NT2/D1 (cell line): ENCODE measurements around the gene ETF1.

ENCODE experiments used
- DNase-seq: peaks from one replicate; pipeline ENCODE4 v3.0.0-alpha.2; 2011; ENCODE audit warnings: low read depth, low spot score
- H3K27me3 ChIP-seq: 2 replicates; pipeline ENCODE4 v1.6.0; 2011; ENCODE audit warnings: mild to moderate bottlenecking; ENCODE audit not compliant: insufficient read length, insufficient read depth
- H3K36me3 ChIP-seq: 2 replicates; pipeline ENCODE4 v1.6.1; 2011; ENCODE audit warnings: mild to moderate bottlenecking, low read length, mixed read lengths; ENCODE audit not compliant: insufficient read depth, insufficient read length
- H3K4me1 ChIP-seq: 2 replicates; pipeline ENCODE4 v1.5.1; 2011; ENCODE audit not compliant: insufficient read depth, insufficient read length
- H3K4me3 ChIP-seq: 2 replicates; pipeline ENCODE4 v1.5.1; 2011; ENCODE audit warnings: low read depth; ENCODE audit not compliant: insufficient read length
- H3K9ac ChIP-seq: 2 replicates; pipeline ENCODE4 v1.6.0; 2011; ENCODE audit warnings: low read depth; ENCODE audit not compliant: insufficient read length
- H3K9me3 ChIP-seq: 2 replicates; pipeline ENCODE4 v1.5.1; 2011; ENCODE audit warnings: mild to moderate bottlenecking, low read length; ENCODE audit not compliant: insufficient read depth
- SUZ12 ChIP-seq: IDR thresholded peaks from 2 replicates; pipeline ENCODE4 v1.6.1; 2011; ENCODE audit not compliant: insufficient read length, insufficient read depth; ENCODE audit errors: extremely low read depth

The ETF1 gene

GRCh38 chr5:138457531-138458275 lies 85.3 kb downstream of the ETF1 start:
- H3K36me3 ChIP-seq, result no peaks in the 10 kb centered on the region
- H3K27me3 ChIP-seq, result no peaks in the 10 kb centered on the region
- H3K4me3 ChIP-seq, result no peak overlapping the region
- H3K9me3 ChIP-seq, result no peaks in the 10 kb centered on the region
- H3K4me1 ChIP-seq, result peaks cover 14% of the 10 kb centered on the region
- no peak overlapping the region for H3K9ac ChIP-seq
- DNase-seq, result no peak
- no peak for TF ChIP-seq SUZ12
